Activated CD4-positive, alpha-beta T cell treated with anti-CD3 and anti-CD28 coated beads for 36 hours (primary cell): ENCODE data around the gene FGF6. TPM values are rescaled to one million over a fixed set of nuclear protein-coding genes. Genes with fewer than 3 reads are reported as not detected.
"Not testable (repeated sequence)": the region's sequence is repeated elsewhere in the genome, so short reads cannot be mapped to it uniquely, and the experiment has no call there.

Experiments
- ATAC-seq: fragments of 200-7000 bp; cut with Tn5 transposase; one replicate; pipeline ENCODE4 v1.10.0; 2021; ENCODE audit warnings: mild to moderate bottlenecking, moderate library complexity
- CTCF ChIA-PET: fragments of 350-600 bp; sonication (Branson Sonifier 250); formaldehyde crosslinking; loops from one replicate; lab custom pipeline; 2021; ENCODE audit warnings: antibody characterized with exemption; lab: Charles Lee
- POLR2A ChIA-PET: fragments of 350-600 bp; sonication (Branson Sonifier 250); formaldehyde crosslinking; loops from one replicate; lab custom pipeline; 2021; ENCODE audit warnings: antibody characterized with exemption, inconsistent platforms; lab: Charles Lee
- DNase-seq: peaks from one replicate; pipeline ENCODE4 v3.0.0-alpha.2; 2020
- H3K27ac Mint-ChIP-seq: one replicate; pipeline ENCODE4 v1.8.0; 2021; ENCODE audit warnings: mixed read lengths
- H3K27me3 Mint-ChIP-seq: one replicate; pipeline ENCODE4 v1.8.0; 2021; ENCODE audit warnings: mixed read lengths
- H3K36me3 Mint-ChIP-seq: one replicate; pipeline ENCODE4 v1.8.0; 2021; ENCODE audit warnings: low read depth, mixed read lengths
- H3K4me1 Mint-ChIP-seq: one replicate; pipeline ENCODE4 v1.8.0; 2021; ENCODE audit warnings: mixed read lengths
- H3K4me3 Mint-ChIP-seq: one replicate; pipeline ENCODE4 v1.8.0; 2021; ENCODE audit warnings: mild to moderate bottlenecking, moderate library complexity, mixed read lengths
- H3K9me3 Mint-ChIP-seq: one replicate; pipeline ENCODE4 v1.8.0; 2021; ENCODE audit warnings: low read depth, mixed read lengths
- intact Hi-C, 2 experiments: fragments of 100-400 bp; cut with DNase I in 1 of 2; cut with micrococcal nuclease in 1 of 2; formaldehyde crosslinking; loops; one replicate each; pipeline versions ENCODE4 v1.14.2 to v1.15.1; 2022 to 2024; cut with DNase I, micrococcal nuclease
- total RNA-seq, 2 experiments: library from RNA; stranded (reverse); gene quantifications; one replicate each; pipeline ENCODE4 v1.2.3, GENCODE V29; 2021

Gene FGF6
- total RNA-seq, 2 experiments from 2014 or later: not detected

DNA sequence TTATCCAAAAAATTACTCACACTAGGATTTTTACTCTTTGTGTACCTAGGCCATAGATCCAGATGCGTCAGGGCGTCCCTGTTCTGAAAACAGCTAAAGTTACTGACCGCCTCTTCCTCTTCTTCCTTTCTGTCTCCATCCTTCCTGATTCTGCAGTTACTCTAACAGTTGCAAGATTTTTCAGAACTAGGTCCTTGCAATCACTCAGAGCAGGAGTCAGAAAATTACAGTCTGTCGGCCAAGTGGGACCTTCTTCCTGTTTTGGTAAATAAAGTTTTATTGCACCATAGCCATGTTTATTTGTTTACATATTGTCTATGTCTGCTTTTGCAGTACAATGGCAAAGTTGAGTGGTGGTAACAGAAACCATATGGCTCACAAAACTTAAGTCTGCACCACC is 25.6 kb upstream of the FGF6 start:
- no peak for ATAC-seq
- no peaks in the 10 kb centered on the region for H3K9me3 Mint-ChIP-seq
- POLR2A ChIA-PET: no interaction called here
- no peak overlapping the region for H3K27ac Mint-ChIP-seq
- H3K4me3 Mint-ChIP-seq: no peak overlapping the region
- H3K27me3 Mint-ChIP-seq: peaks cover 7% of the 10 kb centered on the region
- CTCF ChIA-PET: interaction anchor here (1.1 to 2.3 kb wide), 2 partner anchors 9 to 12 kb away, joined by 3 to 6 read pairs; no protein-coding TSS in a partner anchor
- peaks cover 2% of the 10 kb centered on the region for H3K4me1 Mint-ChIP-seq
- intact Hi-C loops: no loop called here
- no peaks in the 10 kb centered on the region for H3K36me3 Mint-ChIP-seq
- no peak for DNase-seq

DNA sequence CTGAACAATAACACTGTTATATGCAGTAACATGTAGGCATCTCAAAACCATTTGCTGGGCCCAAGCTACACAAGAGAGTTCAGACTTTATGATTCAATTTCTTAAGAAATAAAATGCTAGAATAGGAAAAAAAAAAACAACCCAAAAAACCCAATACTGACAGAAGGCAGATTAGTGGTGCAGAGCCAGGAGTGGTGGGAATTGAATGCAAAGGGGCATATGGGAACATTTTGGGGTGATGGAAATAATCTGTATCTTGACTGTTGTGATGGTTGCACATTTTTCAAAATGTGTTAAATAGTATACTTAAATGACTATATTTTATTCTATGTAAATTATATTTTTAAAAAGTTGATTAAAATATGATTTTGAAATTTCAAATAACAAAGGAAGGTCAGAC is 23.4 kb upstream of the FGF6 start:
- Mint-ChIP-seq H3K9me3 (no peaks in the 10 kb centered on the region), H3K4me3 (no peak overlapping the region), H3K27ac (no peak overlapping the region), H3K4me1 (peaks cover 2% of the 10 kb centered on the region), H3K36me3 (no peaks in the 10 kb centered on the region), H3K27me3 (peaks cover 4% of the 10 kb centered on the region)
- ChIA-PET CTCF (interaction anchor here (1.1 to 1.2 kb wide), 2 partner anchors 9 to 29 kb away, joined by 3 to 5 read pairs; no protein-coding TSS in a partner anchor), POLR2A (no interaction called here)
- ATAC-seq: no peak
- DNase-seq: no peak
- intact Hi-C loops: no loop called here

DNA sequence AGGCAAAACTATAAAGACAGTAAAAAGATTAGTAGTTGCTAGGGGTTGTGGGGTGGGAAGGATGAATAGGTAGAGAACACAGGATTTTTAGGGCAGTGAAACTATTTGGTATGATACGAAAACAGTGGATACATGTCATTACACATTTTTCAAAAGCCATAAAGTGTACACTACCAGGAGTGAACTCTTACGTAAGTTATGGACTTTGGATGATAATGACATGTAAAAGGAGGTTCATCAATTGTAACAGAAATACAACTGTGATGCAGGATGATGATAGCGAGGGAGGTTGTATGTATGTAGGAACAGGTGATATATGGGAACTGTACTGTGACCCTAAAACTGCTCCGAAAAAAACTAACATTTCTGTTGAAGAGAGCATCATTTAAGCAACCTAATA is 15.1 kb upstream of the FGF6 start:
- H3K4me1 Mint-ChIP-seq: no peaks in the 10 kb centered on the region
- H3K36me3 Mint-ChIP-seq: no peaks in the 10 kb centered on the region
- H3K4me3 Mint-ChIP-seq: no peak overlapping the region
- no peaks in the 10 kb centered on the region for H3K27me3 Mint-ChIP-seq
- H3K27ac Mint-ChIP-seq: no peak overlapping the region
- H3K9me3 Mint-ChIP-seq: no peaks in the 10 kb centered on the region
- ChIA-PET POLR2A (no interaction called here), CTCF (no interaction called here)
- intact Hi-C loops: no loop called here
- ATAC-seq (no peak), DNase-seq (no peak)

DNA sequence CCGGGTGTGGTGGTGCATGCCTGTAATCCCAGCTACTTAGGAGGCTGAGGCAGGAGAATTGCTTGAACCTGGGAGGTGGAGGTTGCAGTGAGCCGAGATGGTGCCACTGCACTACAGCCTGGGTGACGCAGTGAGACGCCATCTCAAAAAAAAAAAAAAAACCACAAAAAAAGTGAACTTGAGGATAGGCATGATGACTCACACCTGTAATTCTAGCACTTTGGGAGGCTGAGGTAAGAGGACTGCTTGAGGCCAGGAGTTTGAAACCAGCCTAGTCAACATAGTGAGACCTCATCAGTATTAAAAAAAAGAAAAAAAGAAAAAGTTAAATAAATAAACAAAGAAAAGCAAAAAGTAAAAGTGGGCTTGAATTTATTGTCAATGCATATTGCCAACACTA is 10.2 kb upstream of the FGF6 start:
- H3K9me3 Mint-ChIP-seq, H3K27me3 Mint-ChIP-seq, H3K36me3 Mint-ChIP-seq, H3K27ac Mint-ChIP-seq, H3K4me3 Mint-ChIP-seq, POLR2A ChIA-PET, CTCF ChIA-PET: not testable (repeated sequence)
- DNase-seq (peak; percentile 24), ATAC-seq (peak; percentile 58)
- intact Hi-C loops: loop anchor here in 1 of 2 experiments (5.0 kb wide), 1 partner anchor 51 kb away; no protein-coding TSS in a partner anchor
- H3K4me1 Mint-ChIP-seq: peaks cover 14% of the 10 kb centered on the region

DNA sequence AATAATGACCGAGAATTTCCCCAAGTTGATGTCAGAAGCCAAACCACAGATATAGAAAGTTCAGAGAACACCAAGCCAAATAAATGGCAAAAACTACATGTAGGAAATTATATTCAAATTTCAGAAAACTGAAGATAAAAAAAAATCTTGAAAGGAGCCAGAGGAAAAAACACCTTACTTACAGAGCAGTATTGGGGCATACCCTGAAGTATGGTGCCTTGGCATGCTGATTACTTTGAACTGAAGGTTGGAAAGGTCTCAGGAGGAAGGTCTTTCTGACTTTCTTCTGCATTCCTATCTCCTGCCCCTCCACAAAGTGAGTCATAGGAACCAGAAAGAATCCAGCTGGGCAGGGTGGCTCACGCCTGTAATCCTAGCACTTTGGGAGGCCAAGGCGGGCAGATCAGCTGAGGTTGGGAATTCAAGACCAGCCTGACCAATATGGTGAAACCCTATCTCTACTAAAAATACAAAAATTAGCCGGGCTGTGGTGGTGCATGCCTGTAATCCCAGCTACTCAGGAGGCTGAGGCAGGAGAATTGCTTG is 8.8 kb upstream of the FGF6 start:
- intact Hi-C loops: no loop called here
- no peak overlapping the region for H3K4me3 Mint-ChIP-seq
- peaks cover 14% of the 10 kb centered on the region for H3K4me1 Mint-ChIP-seq
- H3K36me3 Mint-ChIP-seq: no peaks in the 10 kb centered on the region
- peak; percentile 36 for ATAC-seq
- H3K27me3 Mint-ChIP-seq: peaks cover 12% of the 10 kb centered on the region
- CTCF ChIA-PET: no interaction called here
- H3K27ac Mint-ChIP-seq: no peak overlapping the region
- peaks cover 3% of the 10 kb centered on the region for H3K9me3 Mint-ChIP-seq
- DNase-seq: no peak
- POLR2A ChIA-PET: no interaction called here

DNA sequence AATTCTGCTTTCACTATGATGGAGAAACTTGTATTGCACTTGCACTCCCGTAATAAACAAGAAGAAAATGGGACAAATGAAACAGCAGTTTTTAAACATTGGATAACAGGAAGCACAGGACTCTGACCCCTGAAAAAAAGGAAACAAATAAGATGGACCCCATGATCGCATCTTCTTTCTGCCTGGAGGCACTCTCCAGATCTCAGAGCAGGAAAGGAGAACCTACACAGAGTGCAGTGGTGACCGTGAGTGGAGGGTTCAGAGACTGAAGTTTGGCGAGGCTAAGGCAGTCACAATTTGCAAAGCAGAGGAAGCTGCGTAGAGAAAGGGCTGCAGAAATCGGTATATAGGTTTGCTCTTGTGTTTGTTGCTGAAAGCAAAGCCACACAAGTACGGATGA is 6.1 kb upstream of the FGF6 start:
- Mint-ChIP-seq H3K27ac (no peak overlapping the region), H3K9me3 (peaks cover 3% of the 10 kb centered on the region), H3K36me3 (no peaks in the 10 kb centered on the region), H3K27me3 (peaks cover 14% of the 10 kb centered on the region), H3K4me3 (no peak overlapping the region), H3K4me1 (peaks cover 14% of the 10 kb centered on the region)
- DNase-seq (no peak), ATAC-seq (no peak)
- POLR2A ChIA-PET: no interaction called here
- CTCF ChIA-PET: no interaction called here
- intact Hi-C loops: no loop called here

DNA sequence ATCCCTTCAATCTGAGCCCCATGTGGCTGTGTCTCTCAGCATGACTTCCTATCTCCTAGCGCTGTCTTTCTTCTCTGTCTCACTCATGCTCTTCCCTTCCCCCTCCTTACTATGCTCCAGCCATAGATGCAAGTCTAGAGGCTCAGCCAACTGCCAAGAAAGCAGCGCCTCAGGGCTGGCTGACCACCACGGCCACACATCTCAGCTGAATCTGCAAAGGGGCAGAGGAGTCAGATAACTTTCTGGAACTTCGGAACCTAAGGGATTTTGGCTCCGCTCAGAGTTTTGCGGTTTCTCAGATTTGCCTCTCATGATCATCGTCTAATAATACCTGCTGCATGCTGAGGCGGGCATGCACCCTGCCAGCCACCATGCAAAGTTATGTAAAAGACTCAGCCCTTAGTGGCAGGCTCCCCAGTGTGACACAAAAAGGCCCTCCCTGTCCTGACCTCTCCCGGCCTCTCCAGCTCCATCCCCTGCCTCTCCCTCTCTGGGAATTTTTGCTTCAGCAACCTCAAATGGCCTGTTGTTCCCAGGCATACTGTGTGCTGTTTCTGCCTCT is 5.0 kb upstream of the FGF6 start:
- no peak overlapping the region for H3K27ac Mint-ChIP-seq
- POLR2A ChIA-PET: no interaction called here
- DNase-seq: no peak

DNA sequence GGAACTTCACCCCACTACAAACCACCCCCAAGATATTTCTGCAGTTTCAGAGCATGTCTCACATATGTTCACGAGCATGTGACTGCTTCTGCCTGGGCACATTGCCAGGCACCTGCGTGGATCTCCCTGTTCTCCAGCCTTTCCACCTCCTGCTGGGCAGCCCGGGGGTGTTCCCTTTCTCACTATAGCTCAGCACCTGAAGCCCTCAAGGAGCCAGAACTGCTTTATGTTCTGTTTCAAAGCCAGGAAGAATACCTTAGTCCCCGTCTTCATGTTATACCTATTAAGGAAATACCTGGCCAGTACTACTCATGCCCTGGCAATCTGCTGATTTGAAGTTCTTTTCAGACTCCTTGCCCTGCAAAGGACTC is 4.2 kb upstream of the FGF6 start:
- peaks cover 3% of the 10 kb centered on the region for H3K9me3 Mint-ChIP-seq
- ChIA-PET CTCF (interaction anchor here (0.6 kb wide), 1 partner anchor 13 kb away, joined by 3 read pairs; no protein-coding TSS in a partner anchor), POLR2A (interaction anchor here (0.6 kb wide), 1 partner anchor 28 kb away, joined by 8 read pairs; no protein-coding TSS in a partner anchor)
- intact Hi-C loops: no loop called here
- H3K27ac Mint-ChIP-seq: no peak overlapping the region
- no peak overlapping the region for H3K4me3 Mint-ChIP-seq
- H3K27me3 Mint-ChIP-seq: peaks cover 11% of the 10 kb centered on the region
- no peaks in the 10 kb centered on the region for H3K36me3 Mint-ChIP-seq
- ATAC-seq (no peak), DNase-seq (no peak)
- peaks cover 11% of the 10 kb centered on the region for H3K4me1 Mint-ChIP-seq

More for the DNA sequence above, 5.0 kb upstream of the FGF6 start:
- Mint-ChIP-seq H3K4me1 (peaks cover 14% of the 10 kb centered on the region), H3K36me3 (no peaks in the 10 kb centered on the region), H3K4me3 (no peak overlapping the region), H3K27me3 (peaks cover 14% of the 10 kb centered on the region), H3K9me3 (peaks cover 3% of the 10 kb centered on the region)
- no peak for ATAC-seq
- CTCF ChIA-PET: no interaction called here
- intact Hi-C loops: no loop called here

DNA sequence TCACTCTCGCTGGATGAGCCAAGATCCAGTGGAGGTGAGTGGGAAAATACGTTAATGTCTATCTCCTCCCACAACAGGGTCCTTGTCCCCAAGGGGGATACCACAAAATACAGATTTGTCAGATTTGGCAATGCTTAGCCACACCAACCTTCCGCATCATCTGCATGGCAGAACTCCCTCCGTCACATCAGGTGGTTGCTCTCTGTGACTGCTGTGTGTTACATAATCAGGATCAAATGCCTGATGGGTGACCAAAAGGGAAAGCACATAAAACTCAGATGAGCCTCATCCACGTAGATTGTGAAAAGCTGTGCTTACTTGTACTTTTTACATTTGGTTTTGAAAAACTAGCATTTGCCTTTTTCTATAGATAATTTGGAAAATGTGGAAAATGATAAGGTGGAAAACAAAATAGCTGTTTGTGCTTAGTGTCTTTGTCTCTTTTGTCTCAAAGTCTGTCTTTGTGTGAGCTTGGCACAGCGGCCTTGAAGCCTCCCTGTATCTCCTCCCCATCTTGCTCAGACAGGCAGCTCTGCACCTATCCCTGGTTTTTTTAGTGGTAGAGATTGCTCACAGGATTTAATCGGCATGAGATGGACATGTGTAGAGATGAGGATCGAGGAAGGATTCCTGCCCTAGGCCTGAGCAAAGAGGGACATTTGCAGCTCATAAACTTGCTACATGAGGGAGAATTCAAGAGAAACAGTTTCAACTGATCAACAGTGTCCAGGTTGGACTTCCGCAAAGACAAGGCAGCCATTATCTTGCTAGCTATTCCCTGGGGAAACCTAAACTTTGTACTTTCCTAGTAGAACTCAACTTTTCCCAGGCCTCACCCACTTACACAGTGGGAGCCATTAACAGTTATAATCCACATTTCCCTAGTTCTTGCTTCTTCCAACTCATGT is 3.6 kb upstream of the FGF6 start:
- no peak overlapping the region for H3K4me3 Mint-ChIP-seq
- peaks cover 11% of the 10 kb centered on the region for H3K27me3 Mint-ChIP-seq
- ATAC-seq (no peak), DNase-seq (no peak)
- peaks cover 3% of the 10 kb centered on the region for H3K9me3 Mint-ChIP-seq
- no peak overlapping the region for H3K27ac Mint-ChIP-seq
- ChIA-PET POLR2A (interaction anchor here (0.6 kb wide), 1 partner anchor 28 kb away, joined by 8 read pairs; no protein-coding TSS in a partner anchor), CTCF (interaction anchor here (0.6 kb wide), 1 partner anchor 12 kb away, joined by 3 read pairs; no protein-coding TSS in a partner anchor)
- intact Hi-C loops: no loop called here
- no peaks in the 10 kb centered on the region for H3K36me3 Mint-ChIP-seq
- peaks cover 10% of the 10 kb centered on the region for H3K4me1 Mint-ChIP-seq

DNA sequence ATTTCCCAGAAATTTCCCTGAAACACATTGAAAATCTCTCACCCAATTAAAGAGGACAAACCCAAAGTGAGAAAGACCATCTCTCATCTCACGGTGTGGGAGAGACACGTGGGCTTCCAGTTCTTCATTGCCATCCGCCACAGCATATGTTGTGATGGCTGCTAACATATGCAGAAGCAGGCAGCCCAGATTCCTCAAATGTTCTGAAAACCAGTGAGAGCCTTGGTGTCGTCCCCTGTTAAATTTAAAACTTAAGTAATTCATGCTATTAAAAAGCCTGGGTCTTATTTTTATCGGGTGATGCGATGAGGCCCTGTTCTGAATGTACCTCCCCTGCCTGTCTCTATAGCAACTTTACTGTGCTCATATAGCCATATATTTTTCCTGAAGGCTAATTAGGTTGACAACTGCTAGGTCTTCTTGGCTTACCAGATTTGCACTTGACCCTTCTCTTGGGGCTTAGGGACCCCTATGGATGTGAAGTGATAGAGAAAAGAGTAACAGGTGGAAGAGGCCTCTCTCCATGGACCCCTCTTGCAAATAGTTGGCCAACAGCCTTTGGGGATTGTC is 2.8 kb upstream of the FGF6 start:
- ChIA-PET CTCF (interaction anchor here (1.2 kb wide), 1 partner anchor 28 kb away, joined by 3 read pairs; no protein-coding TSS in a partner anchor), POLR2A (interaction anchor here (0.6 kb wide), 1 partner anchor 76 kb away, joined by 4 read pairs; no protein-coding TSS in a partner anchor)
- intact Hi-C loops: no loop called here
- Mint-ChIP-seq H3K9me3 (peaks cover 3% of the 10 kb centered on the region), H3K27me3 (peaks cover 11% of the 10 kb centered on the region), H3K4me1 (peaks cover 3% of the 10 kb centered on the region), H3K36me3 (no peaks in the 10 kb centered on the region), H3K27ac (no peak overlapping the region), H3K4me3 (no peak overlapping the region)
- ATAC-seq: no peak
- DNase-seq: no peak

DNA sequence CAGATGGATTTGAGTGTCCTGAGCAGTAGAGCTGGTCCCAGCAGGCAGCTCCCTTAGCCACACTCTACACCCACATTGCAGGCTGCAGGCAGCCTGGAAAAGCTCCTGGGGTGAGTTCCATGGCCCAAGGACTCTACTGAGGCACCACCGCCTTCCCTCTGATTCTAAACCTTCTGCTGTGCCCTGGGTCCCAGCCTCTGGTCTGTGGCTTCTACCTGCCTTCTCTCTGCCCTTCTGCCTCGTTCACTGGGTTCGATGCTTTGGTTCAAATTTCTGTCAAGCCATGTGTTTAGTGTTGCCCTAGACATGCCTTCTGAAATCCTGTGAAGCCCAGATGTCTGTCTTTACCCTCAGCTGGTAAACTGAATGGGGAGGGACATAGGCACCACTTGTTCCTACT is 1.5 kb upstream of the FGF6 start:
- Mint-ChIP-seq H3K27ac (no peak overlapping the region), H3K9me3 (no peaks in the 10 kb centered on the region), H3K4me3 (no peak overlapping the region), H3K27me3 (peaks cover 9% of the 10 kb centered on the region), H3K36me3 (no peaks in the 10 kb centered on the region), H3K4me1 (no peaks in the 10 kb centered on the region)
- DNase-seq (no peak), ATAC-seq (no peak)
- ChIA-PET POLR2A (no interaction called here), CTCF (interaction anchor here (1.2 kb wide), 1 partner anchor 26 kb away, joined by 3 read pairs; no protein-coding TSS in a partner anchor)
- intact Hi-C loops: no loop called here
